ENCODE measurements around the gene MAP7D3. TPM values are rescaled to one million over a fixed set of nuclear protein-coding genes. Genes with fewer than 3 reads are reported as not detected.

MAP7D3 gene
- total and polyA plus RNA-seq, 2 donors (not counting 1 experiment from before 2014, with no cell fraction given) = 19.0 to 30.7 TPM

DNA sequence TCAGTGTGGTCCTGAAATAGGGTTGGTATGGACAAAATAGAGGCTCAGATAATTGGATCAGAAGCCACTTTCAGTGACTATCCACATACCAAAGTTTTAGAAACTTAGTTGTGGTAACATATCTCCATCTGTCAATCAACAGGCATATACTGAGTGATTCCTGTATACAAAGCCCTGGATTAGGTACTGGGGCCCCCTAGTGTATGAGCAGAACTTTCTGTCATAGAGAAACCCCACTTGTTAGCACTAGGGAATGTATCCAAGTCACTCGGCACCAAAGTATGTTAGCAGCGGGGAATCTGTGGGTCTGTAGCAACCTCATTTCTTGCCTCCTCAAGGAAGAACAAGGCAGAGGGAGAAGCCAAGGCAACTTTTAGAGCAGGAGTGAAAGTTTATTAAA, 50.7 kb downstream of the MAP7D3 start:
- Histone ChIP-seq H3K36me3 (ENCODE audit: control insufficient read depth, insufficient read depth, low read length) (no peaks in the 10 kb centered on the region), H3K9ac (ENCODE audit: insufficient read depth, low read length) (no peak overlapping the region), H3K4me3 (replicated peaks in 1 of 4; ENCODE audit: control extremely low read depth in 1 of 4, insufficient read depth in 1 of 4, low read depth in 3 of 4, low read length in 4 of 4) (no peak overlapping the region), H4K20me1 (ENCODE audit: control insufficient read depth, extremely low read depth, insufficient read depth, low read length) (no peaks in the 10 kb centered on the region), H2AFZ (ENCODE audit: low read length) (no peak overlapping the region), H3K9me3 (ENCODE audit: control insufficient read depth, insufficient read depth, low read depth, low read length) (no peaks in the 10 kb centered on the region), H3K4me2 (ENCODE audit: extremely low read depth, insufficient read depth, low read length) (no peak overlapping the region), H3K79me2 (ENCODE audit: control insufficient read depth, insufficient read depth, low read length) (no peaks in the 10 kb centered on the region), H3K27me3 (ENCODE audit: control insufficient read depth, insufficient read depth, low read length) (no peaks in the 10 kb centered on the region), H3K27ac (ENCODE audit: insufficient read depth, low read length) (no peak overlapping the region), H3K4me1 (ENCODE audit: control insufficient read depth, extremely low read depth, insufficient read depth, low read length) (peaks cover 10% of the 10 kb centered on the region)
- peak; percentile 47 to 59 for DNase-seq (ENCODE audit: low read depth in 2 of 2)
- TF ChIP-seq, protein P1, sequence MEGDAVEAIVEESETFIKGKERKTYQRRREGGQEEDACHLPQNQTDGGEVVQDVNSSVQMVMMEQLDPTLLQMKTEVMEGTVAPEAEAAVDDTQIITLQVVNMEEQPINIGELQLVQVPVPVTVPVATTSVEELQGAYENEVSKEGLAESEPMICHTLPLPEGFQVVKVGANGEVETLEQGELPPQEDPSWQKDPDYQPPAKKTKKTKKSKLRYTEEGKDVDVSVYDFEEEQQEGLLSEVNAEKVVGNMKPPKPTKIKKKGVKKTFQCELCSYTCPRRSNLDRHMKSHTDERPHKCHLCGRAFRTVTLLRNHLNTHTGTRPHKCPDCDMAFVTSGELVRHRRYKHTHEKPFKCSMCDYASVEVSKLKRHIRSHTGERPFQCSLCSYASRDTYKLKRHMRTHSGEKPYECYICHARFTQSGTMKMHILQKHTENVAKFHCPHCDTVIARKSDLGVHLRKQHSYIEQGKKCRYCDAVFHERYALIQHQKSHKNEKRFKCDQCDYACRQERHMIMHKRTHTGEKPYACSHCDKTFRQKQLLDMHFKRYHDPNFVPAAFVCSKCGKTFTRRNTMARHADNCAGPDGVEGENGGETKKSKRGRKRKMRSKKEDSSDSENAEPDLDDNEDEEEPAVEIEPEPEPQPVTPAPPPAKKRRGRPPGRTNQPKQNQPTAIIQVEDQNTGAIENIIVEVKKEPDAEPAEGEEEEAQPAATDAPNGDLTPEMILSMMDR (conservative IDR thresholded peaks at IDR 0.05 in 1 of 2, IDR thresholded peaks at IDR 0.05 in 1 of 2; ENCODE audit: low read depth in 1 of 2, low read length in 2 of 2) = peak; percentile 43
- no peak for TF ChIP-seq EZH2 (IDR thresholded peaks at IDR 0.05; ENCODE audit: low read length, missing control alignments)

DNA sequence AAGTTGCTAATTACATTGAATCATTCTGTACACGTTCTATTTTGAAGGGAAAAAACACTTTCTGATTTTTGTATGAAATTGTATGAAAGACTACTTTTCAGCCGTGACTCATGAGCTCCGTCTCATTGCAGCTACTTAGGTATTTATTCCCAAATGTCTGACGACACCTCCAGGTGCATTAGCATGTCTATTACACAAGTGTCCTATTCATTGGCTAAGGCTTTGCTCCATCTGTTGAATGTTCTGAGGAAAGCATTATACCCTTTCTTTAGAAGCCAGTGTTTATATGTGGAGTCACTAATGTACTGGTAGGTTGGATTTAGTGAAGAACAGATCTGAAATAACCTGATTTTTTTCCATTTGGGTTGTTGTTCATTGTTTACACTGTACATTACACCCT, 51.8 kb downstream of the MAP7D3 start:
- Histone ChIP-seq H3K4me1 (ENCODE audit: control insufficient read depth, extremely low read depth, insufficient read depth, low read length) (peaks cover 10% of the 10 kb centered on the region), H3K36me3 (ENCODE audit: control insufficient read depth, insufficient read depth, low read length) (no peaks in the 10 kb centered on the region), H3K27me3 (ENCODE audit: control insufficient read depth, insufficient read depth, low read length) (no peaks in the 10 kb centered on the region), H4K20me1 (ENCODE audit: control insufficient read depth, extremely low read depth, insufficient read depth, low read length) (no peaks in the 10 kb centered on the region), H3K79me2 (ENCODE audit: control insufficient read depth, insufficient read depth, low read length) (no peaks in the 10 kb centered on the region), H3K9ac (ENCODE audit: insufficient read depth, low read length) (no peak overlapping the region), H3K4me3 (replicated peaks in 1 of 4; ENCODE audit: control extremely low read depth in 1 of 4, insufficient read depth in 1 of 4, low read depth in 3 of 4, low read length in 4 of 4) (no peak overlapping the region), H3K4me2 (ENCODE audit: extremely low read depth, insufficient read depth, low read length) (no peak overlapping the region), H3K27ac (ENCODE audit: insufficient read depth, low read length) (peak overlapping the region; percentile 51), H3K9me3 (ENCODE audit: control insufficient read depth, insufficient read depth, low read depth, low read length) (no peaks in the 10 kb centered on the region), H2AFZ (ENCODE audit: low read length) (no peak overlapping the region)
- no peak for TF ChIP-seq EZH2 (IDR thresholded peaks at IDR 0.05; ENCODE audit: low read length, missing control alignments)
- TF ChIP-seq, protein P1 (conservative IDR thresholded peaks at IDR 0.05 in 1 of 2, IDR thresholded peaks at IDR 0.05 in 1 of 2; ENCODE audit: low read depth in 1 of 2, low read length in 2 of 2) = no peak
- DNase-seq (ENCODE audit: low read depth in 2 of 2) = peak; percentile 56 to 65

DNA sequence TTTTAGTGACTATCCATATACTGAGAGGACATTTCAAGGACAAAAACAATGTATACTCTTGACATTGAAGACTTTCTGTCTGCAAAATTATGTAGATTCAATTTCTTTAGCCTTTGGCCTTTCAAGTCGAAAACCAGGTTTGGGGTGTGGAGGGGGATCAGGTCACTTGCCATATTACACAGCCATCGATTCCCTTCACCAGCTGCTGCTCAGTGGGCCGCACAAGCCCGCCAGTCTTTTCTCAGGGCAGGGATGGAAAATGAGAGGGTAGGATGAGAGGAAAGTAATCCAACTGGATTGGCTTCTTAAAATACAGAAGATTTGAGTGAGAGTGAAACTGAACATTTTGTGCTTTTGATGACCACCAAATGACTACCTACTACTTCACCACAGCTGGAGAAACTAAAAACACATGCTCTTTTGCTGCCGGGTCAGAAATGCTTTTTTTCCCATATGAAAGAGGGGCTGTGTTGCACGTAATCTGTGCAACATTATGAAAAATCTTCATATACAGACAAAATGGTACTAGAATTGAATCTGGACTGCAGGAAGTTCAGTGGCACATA, 52.4 kb downstream of the MAP7D3 start:
- Histone ChIP-seq H3K4me3 (replicated peaks in 1 of 4; ENCODE audit: control extremely low read depth in 1 of 4, insufficient read depth in 1 of 4, low read depth in 3 of 4, low read length in 4 of 4) (no peak overlapping the region), H3K9ac (ENCODE audit: insufficient read depth, low read length) (no peak overlapping the region), H3K4me1 (ENCODE audit: control insufficient read depth, extremely low read depth, insufficient read depth, low read length) (peaks cover 6% of the 10 kb centered on the region), H3K27ac (ENCODE audit: insufficient read depth, low read length) (peak overlapping the region; percentile 29), H2AFZ (ENCODE audit: low read length) (no peak overlapping the region), H3K36me3 (ENCODE audit: control insufficient read depth, insufficient read depth, low read length) (no peaks in the 10 kb centered on the region), H3K9me3 (ENCODE audit: control insufficient read depth, insufficient read depth, low read depth, low read length) (no peaks in the 10 kb centered on the region), H4K20me1 (ENCODE audit: control insufficient read depth, extremely low read depth, insufficient read depth, low read length) (no peaks in the 10 kb centered on the region), H3K27me3 (ENCODE audit: control insufficient read depth, insufficient read depth, low read length) (no peaks in the 10 kb centered on the region), H3K4me2 (ENCODE audit: extremely low read depth, insufficient read depth, low read length) (peak overlapping the region; percentile 16), H3K79me2 (ENCODE audit: control insufficient read depth, insufficient read depth, low read length) (no peaks in the 10 kb centered on the region)
- TF ChIP-seq, protein P1 (conservative IDR thresholded peaks at IDR 0.05 in 1 of 2, IDR thresholded peaks at IDR 0.05 in 1 of 2; ENCODE audit: low read depth in 1 of 2, low read length in 2 of 2) = no peak
- TF ChIP-seq EZH2 (IDR thresholded peaks at IDR 0.05; ENCODE audit: low read length, missing control alignments) = no peak
- DNase-seq (ENCODE audit: low read depth in 2 of 2) = no peak
